Measurements from ENCODE around the gene RAVER1. TPM values are rescaled to one million over a fixed set of nuclear protein-coding genes. Genes with fewer than 3 reads are reported as not detected.
A peak's percentile ranks its signal among the peaks of the same experiment; 100 is the strongest.
"Not testable (repeated sequence)": the region's sequence is repeated elsewhere in the genome, so short reads cannot be mapped to it uniquely, and the experiment has no call there.

Gene RAVER1
- total RNA-seq = 10 to 100 TPM in 3 of 8 experiments, 1 to 10 TPM in 5; 4.3 to 31.8 (median 8.1) TPM

GRCh38 chr19:10332965-10333757 is at the start of gene RAVER1:
Gene RAVER1 (minus strand): TSS chr19:10333529. CDS start chr19:10333507, 22 bp downstream.
- ATAC-seq (replicated peaks in 6 of 8) = peak; percentile 75 to 88 (median 82)
- peak within 1 kb of the TSS; percentile 99 for H3K27ac ChIP-seq
- 0 to 3% (median 1%) methylated on average over 1 to 19 of the region's 82 CpGs; no CpG with 5 or more reads in 6 of the 10 experiments for WGBS, 10 experiments
- H3K4me3 ChIP-seq = peak within 1 kb of the TSS; percentile 65 to 100 (median 96)
- peaks cover 6 to 16% of the 10 kb centered on the region in 2 donors for H3K4me1 ChIP-seq (replicated peaks in 1 of 2)
- in situ Hi-C loops (cut with MboI; ENCODE audit: low pct_unique_long_range_greater_than_20kb in 2 of 9, low sequenced_read_pairs in 9 of 9, unreplicated experiment in 9 of 9) = no loop called here

GRCh38 chr19:10383223-10383499 is 49.8 kb upstream of the RAVER1 start:
- not testable (repeated sequence) for ATAC-seq (replicated peaks in 6 of 8); H3K4me3 ChIP-seq; H3K27ac ChIP-seq
- in situ Hi-C loops (cut with MboI; ENCODE audit: low pct_unique_long_range_greater_than_20kb in 2 of 9, low sequenced_read_pairs in 9 of 9, unreplicated experiment in 9 of 9) = loop anchor here in 8 of 9 experiments (5.0 to 25.0 kb wide), 5 partner anchors 108 to 446 kb away; partner anchors contain the start of genes ICAM1 (in 3 of the 8), MRPL4 (in 1 of the 8) and OLFM2 (in 1 of the 8)
- WGBS, 10 experiments = 67 to 100% (median 90%) methylated on average over 2 to 8 of the region's 8 CpGs; no CpG with 5 or more reads in 1 of the 10 experiments
- peaks cover 10 to 11% of the 10 kb centered on the region in 2 donors for H3K4me1 ChIP-seq (replicated peaks in 1 of 2)

GRCh38 chr19:10380313-10381102 is 47.2 kb upstream of the RAVER1 start, which contains the start of gene TYK2:
Gene TYK2 (minus strand): TSS chr19:10380572. CDS start chr19:10378406, 2,166 bp downstream.
- peak within 1 kb of the TSS; percentile 77 to 99 (median 83) for H3K4me3 ChIP-seq
- peak; percentile 92 to 98 (median 95) for ATAC-seq (replicated peaks in 6 of 8)
- peak within 1 kb of the TSS; percentile 81 to 95 for H3K27ac ChIP-seq
- peaks cover 10 to 11% of the 10 kb centered on the region in 2 donors for H3K4me1 ChIP-seq (replicated peaks in 1 of 2)
- in situ Hi-C loops (cut with MboI; ENCODE audit: low pct_unique_long_range_greater_than_20kb in 2 of 9, low sequenced_read_pairs in 9 of 9, unreplicated experiment in 9 of 9) = loop anchor here in 8 of 9 experiments (5.0 to 25.0 kb wide), 5 partner anchors 106 to 443 kb away; partner anchors contain the start of genes ICAM1 (in 3 of the 8), MRPL4 (in 1 of the 8) and OLFM2 (in 1 of the 8)
- 0 to 6% (median 0%) methylated on average over 1 to 15 of the region's 58 CpGs; no CpG with 5 or more reads in 4 of the 10 experiments for WGBS, 10 experiments

- peak overlapping the region; percentile 63 to 85 for H3K27ac ChIP-seq
- in situ Hi-C loops (cut with MboI; ENCODE audit: low pct_unique_long_range_greater_than_20kb in 2 of 9, low sequenced_read_pairs in 9 of 9, unreplicated experiment in 9 of 9) = loop anchor here in 8 of 9 experiments (5.0 to 25.0 kb wide), 5 partner anchors 105 to 443 kb away; partner anchors contain the start of genes ICAM1 (in 3 of the 8), MRPL4 (in 1 of the 8) and OLFM2 (in 1 of the 8)
- peak in 1 of 8 experiments; percentile 3 for ATAC-seq (replicated peaks in 6 of 8)
- 0 to 8% (median 0%) methylated on average over 2 to 10 of the region's 10 CpGs; no CpG with 5 or more reads in 5 of the 10 experiments for WGBS, 10 experiments
- peaks cover 10 to 11% of the 10 kb centered on the region in 2 donors for H3K4me1 ChIP-seq (replicated peaks in 1 of 2)
- peak overlapping the region; percentile 77 to 99 (median 83) for H3K4me3 ChIP-seq
Observed at GRCh38 chr19:10379880-10380312, 46.6 kb upstream of the RAVER1 start.

GRCh38 chr19:10378124-10378523 is 44.8 kb upstream of the RAVER1 start:
- H3K4me3 ChIP-seq = no peak overlapping the region
- peaks cover 10 to 11% of the 10 kb centered on the region in 2 donors for H3K4me1 ChIP-seq (replicated peaks in 1 of 2)
- ATAC-seq (replicated peaks in 6 of 8) = no peak
- in situ Hi-C loops (cut with MboI; ENCODE audit: low pct_unique_long_range_greater_than_20kb in 2 of 9, low sequenced_read_pairs in 9 of 9, unreplicated experiment in 9 of 9) = loop anchor here in 2 of 9 experiments (25.0 kb wide), 2 partner anchors 116 to 441 kb away; partner anchors contain the start of genes ICAM1 (in 1 of the 2), MRPL4 (in 1 of the 2) and OLFM2 (in 1 of the 2)
- H3K27ac ChIP-seq = no peak overlapping the region
- 60 to 100% (median 100%) methylated on average over 1 to 5 of the region's 8 CpGs; no CpG with 5 or more reads in 5 of the 10 experiments for WGBS, 10 experiments

GRCh38 chr19:10377140-10377640 is 43.9 kb upstream of the RAVER1 start:
- ATAC-seq (replicated peaks in 6 of 8); H3K27ac ChIP-seq; H3K4me3 ChIP-seq: not testable (repeated sequence)
- peaks cover 10 to 11% of the 10 kb centered on the region in 2 donors for H3K4me1 ChIP-seq (replicated peaks in 1 of 2)
- WGBS, 10 experiments = 100% methylated on average over 2 of the region's 2 CpGs; no CpG with 5 or more reads in 9 of the 10 experiments
- in situ Hi-C loops (cut with MboI; ENCODE audit: low pct_unique_long_range_greater_than_20kb in 2 of 9, low sequenced_read_pairs in 9 of 9, unreplicated experiment in 9 of 9) = loop anchor here in 2 of 9 experiments (25.0 kb wide), 2 partner anchors 115 to 440 kb away; partner anchors contain the start of genes ICAM1 (in 1 of the 2), MRPL4 (in 1 of the 2) and OLFM2 (in 1 of the 2)

GRCh38 chr19:10374931-10375330 is 41.6 kb upstream of the RAVER1 start:
- 71 to 100% (median 91%) methylated on average over 1 to 4 of the region's 5 CpGs; no CpG with 5 or more reads in 3 of the 10 experiments for WGBS, 10 experiments
- Histone ChIP-seq H3K4me3 (no peak overlapping the region), H3K4me1 (replicated peaks in 1 of 2) (peaks cover 5 to 6% of the 10 kb centered on the region in 2 donors), H3K27ac (no peak overlapping the region)
- no peak for ATAC-seq (replicated peaks in 6 of 8)
- in situ Hi-C loops (cut with MboI; ENCODE audit: low pct_unique_long_range_greater_than_20kb in 2 of 9, low sequenced_read_pairs in 9 of 9, unreplicated experiment in 9 of 9) = loop anchor here in 2 of 9 experiments (25.0 kb wide), 2 partner anchors 113 to 438 kb away; partner anchors contain the start of genes ICAM1 (in 1 of the 2), MRPL4 (in 1 of the 2) and OLFM2 (in 1 of the 2)

GRCh38 chr19:10372690-10373089 is 39.4 kb upstream of the RAVER1 start:
- in situ Hi-C loops (cut with MboI; ENCODE audit: low pct_unique_long_range_greater_than_20kb in 2 of 9, low sequenced_read_pairs in 9 of 9, unreplicated experiment in 9 of 9) = no loop called here
- H3K4me3 ChIP-seq = no peak overlapping the region
- no peak overlapping the region for H3K27ac ChIP-seq
- no peaks in the 10 kb centered on the region for H3K4me1 ChIP-seq (replicated peaks in 1 of 2)
- no peak for ATAC-seq (replicated peaks in 6 of 8)
- WGBS, 10 experiments = 82 to 100% (median 100%) methylated on average over 1 to 2 of the region's 3 CpGs; no CpG with 5 or more reads in 5 of the 10 experiments

- no peaks in the 10 kb centered on the region for H3K4me1 ChIP-seq (replicated peaks in 1 of 2)
- in situ Hi-C loops (cut with MboI; ENCODE audit: low pct_unique_long_range_greater_than_20kb in 2 of 9, low sequenced_read_pairs in 9 of 9, unreplicated experiment in 9 of 9) = no loop called here
- ATAC-seq (replicated peaks in 6 of 8) = peak in 1 of 8 experiments; percentile 16
- H3K27ac ChIP-seq = no peak overlapping the region
- WGBS, 10 experiments = 10 to 100% (median 96%) methylated on average over 1 to 4 of the region's 15 CpGs; no CpG with 5 or more reads in 5 of the 10 experiments
- no peak overlapping the region for H3K4me3 ChIP-seq
Observed at GRCh38 chr19:10368101-10368803, 34.9 kb upstream of the RAVER1 start.

- H3K4me3 ChIP-seq; H3K27ac ChIP-seq; H3K4me1 ChIP-seq (replicated peaks in 1 of 2); ATAC-seq (replicated peaks in 6 of 8); in situ Hi-C loops (cut with MboI; ENCODE audit: low pct_unique_long_range_greater_than_20kb in 2 of 9, low sequenced_read_pairs in 9 of 9, unreplicated experiment in 9 of 9): not testable (repeated sequence)
- WGBS, 10 experiments = 80 to 100% (median 100%) methylated on average over 1 to 4 of the region's 4 CpGs; no CpG with 5 or more reads in 3 of the 10 experiments
Observed at GRCh38 chr19:10366950-10367512, 33.7 kb upstream of the RAVER1 start.

- H3K4me3 ChIP-seq = no peak overlapping the region
- no peak overlapping the region for H3K27ac ChIP-seq
- H3K4me1 ChIP-seq (replicated peaks in 1 of 2) = no peaks in the 10 kb centered on the region
- 67 to 100% (median 100%) methylated on average over 1 to 8 of the region's 23 CpGs; no CpG with 5 or more reads in 6 of the 10 experiments for WGBS, 10 experiments
- in situ Hi-C loops (cut with MboI; ENCODE audit: low pct_unique_long_range_greater_than_20kb in 2 of 9, low sequenced_read_pairs in 9 of 9, unreplicated experiment in 9 of 9) = no loop called here
- no peak for ATAC-seq (replicated peaks in 6 of 8)
Observed at GRCh38 chr19:10365518-10365917, 32.2 kb upstream of the RAVER1 start.
